Transverse colon (tissue), 4 donors: ENCODE measurements around the gene PTPRN2. TPM values are rescaled to one million over a fixed set of nuclear protein-coding genes. Genes with fewer than 3 reads are reported as not detected.

Experiments used
- DNase-seq: peaks from one replicate; pipeline ENCODE4 v3.0.0-alpha.2; 2019
- H3K27ac ChIP-seq, 4 donors: fragments of 200-600 bp; sonication (generic); 2 replicates each; pipeline ENCODE4 v1.5.1; 2016 to 2018; ENCODE audit warnings: inconsistent platforms in 4 of 4
- H3K27me3 ChIP-seq: fragments of 200-600 bp; sonication (generic); 2 replicates; pipeline ENCODE4 v1.5.1; 2017; ENCODE audit warnings: inconsistent platforms
- H3K36me3 ChIP-seq, 4 donors: fragments of 200-600 bp; sonication (generic); 2 replicates each; pipeline ENCODE4 v1.5.1; 2017 to 2019; ENCODE audit warnings: inconsistent platforms in 4 of 4
- H3K4me1 ChIP-seq, 4 donors: fragments of 200-600 bp; sonication (generic); 2 replicates each; pipeline ENCODE4 v1.5.1; 2017 to 2020; ENCODE audit warnings: inconsistent platforms in 4 of 4
- H3K4me3 ChIP-seq, 4 donors: fragments of 200-600 bp; sonication (generic); 1 replicate in 1 of 4; 2 replicates in 3 of 4; pipeline versions ENCODE4 v1.5.1 to v1.6.1; 2017 to 2019; ENCODE audit warnings: inconsistent platforms in 4 of 4
- H3K9me3 ChIP-seq, 2 donors: fragments of 200-600 bp; sonication (generic); 2 replicates each; pipeline ENCODE4 v1.5.1; 2017 to 2019; ENCODE audit warnings: inconsistent platforms in 2 of 2
- EP300 ChIP-seq: sonication (generic); formaldehyde crosslinking; IDR thresholded peaks from one replicate; pipeline ENCODE4 v1.6.1; 2017; ENCODE audit warnings: antibody characterized with exemption, low read depth
- POLR2A ChIP-seq: fragments of 450-650 bp; IDR thresholded peaks from one replicate; pipeline ENCODE4 v1.6.1; 2016; ENCODE audit warnings: antibody characterized with exemption, mild to moderate bottlenecking, moderate library complexity
- POLR2AphosphoS5 ChIP-seq, 3 donors: sonication (generic); formaldehyde crosslinking; IDR thresholded peaks; one replicate each; pipeline ENCODE4 v1.6.1; 2016; ENCODE audit warnings: antibody characterized with exemption in 3 of 3
- WGBS, 2 donors: methylation state at CpG; one replicate each; pipeline ENCODE4 v1.1.5; 2018; ENCODE audit warnings: low coverage in 1 of 2; 5-methylcytosine and 5-hydroxymethylcytosine counted together
- in situ Hi-C, 4 donors: fragments of 200-750 bp; cut with MboI; loops; one replicate each; pipeline versions ENCODE4 v1.15.0 to v1.15.1; 2017; ENCODE audit warnings: low sequenced_read_pairs in 3 of 4, low pct_ligation_motif_present in 1 of 4, low pct_unique_long_range_greater_than_20kb in 1 of 4
- intact Hi-C: fragments of 100-400 bp; cut with DNase I; formaldehyde crosslinking; loops from one replicate; pipeline ENCODE4 v1.15.1; 2023; ENCODE audit warnings: low total_unique reads
- total RNA-seq, 4 donors: library from RNA; depleted of rRNA; stranded (reverse); fragments of >200 nt; gene quantifications; one replicate each; pipeline ENCODE4 v1.1.0, GENCODE V29; 2016
- TF ChIP-seq, protein P1 (sequence below), 5 experiments: fragments of 200-600 bp in 3 of 5; fragments of 450-650 bp in 2 of 5; sonication (generic) in 3 of 5; IDR thresholded peaks; 1 replicate in 2 of 5; 2 replicates in 3 of 5; pipeline ENCODE4 v1.5.1; 2016 to 2017; ENCODE audit warnings: antibody characterized with exemption in 5 of 5, inconsistent platforms in 3 of 5, mild to moderate bottlenecking in 2 of 5, moderate library complexity in 1 of 5

The PTPRN2 gene
- total RNA-seq, 4 donors from 2014 or later = 15.4 to 31.1 (median 21.8) TPM

DNA sequence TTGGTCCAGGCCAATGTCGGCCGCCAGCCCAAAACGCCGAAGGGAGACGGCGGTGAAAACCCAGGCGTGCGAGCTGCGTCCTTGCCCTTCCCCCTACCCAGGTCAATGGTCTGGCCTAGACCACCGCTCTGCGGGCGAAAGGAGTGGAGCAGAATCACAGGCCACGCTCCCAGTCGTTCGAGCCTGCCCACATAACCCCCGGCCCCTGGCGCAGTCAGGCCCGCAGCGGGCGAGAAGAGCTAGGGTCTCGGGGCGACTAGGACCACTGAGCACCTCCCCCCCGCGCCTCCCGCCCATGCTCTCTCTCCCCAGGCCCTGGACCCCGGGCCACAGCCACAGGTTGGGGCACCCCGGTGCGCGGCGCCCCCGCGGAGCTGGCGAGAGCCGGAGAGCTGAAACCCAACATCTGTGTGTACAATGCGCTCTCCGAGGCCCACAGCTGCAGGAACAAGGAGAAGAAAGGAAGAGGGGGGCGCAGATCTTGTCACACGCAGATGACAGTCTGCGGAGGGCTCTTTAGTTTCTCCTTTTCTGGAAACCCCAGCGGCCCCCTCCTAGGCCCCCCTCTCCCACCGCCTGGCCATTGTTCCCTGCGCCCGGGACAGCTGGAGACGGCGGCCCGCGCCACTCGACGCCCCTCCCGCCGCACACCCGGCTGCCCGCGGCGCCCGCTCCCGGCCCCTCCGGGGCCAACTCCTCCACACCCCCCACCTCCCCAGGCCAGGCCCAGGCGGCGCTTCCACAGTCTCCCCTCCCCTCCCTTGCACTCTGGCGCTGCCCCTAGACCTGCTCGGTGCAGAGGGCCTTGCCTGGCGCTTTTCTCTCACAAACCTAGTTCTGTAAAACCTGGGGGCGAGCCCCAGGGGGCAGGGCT lies 895.8 kb downstream of the PTPRN2 start:
- Histone ChIP-seq H3K4me1 (peaks cover 0 to 38% (median 30%) of the 10 kb centered on the region in 4 donors), H3K4me3 (peak overlapping the region in 3 of 4 donors; percentile 11 to 43 (median 26)), H3K36me3 (no peaks in the 10 kb centered on the region), H3K9me3 (no peaks in the 10 kb centered on the region), H3K27ac (peak overlapping the region in 1 of 4 donors; percentile 16), H3K27me3 (peaks cover 86% of the 10 kb centered on the region)
- no peak for DNase-seq
- in situ Hi-C loops (no loop called here), intact Hi-C loops (no loop called here)
- no peak for TF ChIP-seq EP300
- TF ChIP-seq POLR2AphosphoS5 (IDR thresholded peaks at IDR 0.05) = no peak
- TF ChIP-seq, protein P1, sequence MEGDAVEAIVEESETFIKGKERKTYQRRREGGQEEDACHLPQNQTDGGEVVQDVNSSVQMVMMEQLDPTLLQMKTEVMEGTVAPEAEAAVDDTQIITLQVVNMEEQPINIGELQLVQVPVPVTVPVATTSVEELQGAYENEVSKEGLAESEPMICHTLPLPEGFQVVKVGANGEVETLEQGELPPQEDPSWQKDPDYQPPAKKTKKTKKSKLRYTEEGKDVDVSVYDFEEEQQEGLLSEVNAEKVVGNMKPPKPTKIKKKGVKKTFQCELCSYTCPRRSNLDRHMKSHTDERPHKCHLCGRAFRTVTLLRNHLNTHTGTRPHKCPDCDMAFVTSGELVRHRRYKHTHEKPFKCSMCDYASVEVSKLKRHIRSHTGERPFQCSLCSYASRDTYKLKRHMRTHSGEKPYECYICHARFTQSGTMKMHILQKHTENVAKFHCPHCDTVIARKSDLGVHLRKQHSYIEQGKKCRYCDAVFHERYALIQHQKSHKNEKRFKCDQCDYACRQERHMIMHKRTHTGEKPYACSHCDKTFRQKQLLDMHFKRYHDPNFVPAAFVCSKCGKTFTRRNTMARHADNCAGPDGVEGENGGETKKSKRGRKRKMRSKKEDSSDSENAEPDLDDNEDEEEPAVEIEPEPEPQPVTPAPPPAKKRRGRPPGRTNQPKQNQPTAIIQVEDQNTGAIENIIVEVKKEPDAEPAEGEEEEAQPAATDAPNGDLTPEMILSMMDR (IDR thresholded peaks at IDR 0.05) = no peak
- TF ChIP-seq POLR2A = no peak
- WGBS, 2 donors = 12% methylated on average over 36 of the region's 64 CpGs; no CpG with 5 or more reads in 1 of the 2 donors

DNA sequence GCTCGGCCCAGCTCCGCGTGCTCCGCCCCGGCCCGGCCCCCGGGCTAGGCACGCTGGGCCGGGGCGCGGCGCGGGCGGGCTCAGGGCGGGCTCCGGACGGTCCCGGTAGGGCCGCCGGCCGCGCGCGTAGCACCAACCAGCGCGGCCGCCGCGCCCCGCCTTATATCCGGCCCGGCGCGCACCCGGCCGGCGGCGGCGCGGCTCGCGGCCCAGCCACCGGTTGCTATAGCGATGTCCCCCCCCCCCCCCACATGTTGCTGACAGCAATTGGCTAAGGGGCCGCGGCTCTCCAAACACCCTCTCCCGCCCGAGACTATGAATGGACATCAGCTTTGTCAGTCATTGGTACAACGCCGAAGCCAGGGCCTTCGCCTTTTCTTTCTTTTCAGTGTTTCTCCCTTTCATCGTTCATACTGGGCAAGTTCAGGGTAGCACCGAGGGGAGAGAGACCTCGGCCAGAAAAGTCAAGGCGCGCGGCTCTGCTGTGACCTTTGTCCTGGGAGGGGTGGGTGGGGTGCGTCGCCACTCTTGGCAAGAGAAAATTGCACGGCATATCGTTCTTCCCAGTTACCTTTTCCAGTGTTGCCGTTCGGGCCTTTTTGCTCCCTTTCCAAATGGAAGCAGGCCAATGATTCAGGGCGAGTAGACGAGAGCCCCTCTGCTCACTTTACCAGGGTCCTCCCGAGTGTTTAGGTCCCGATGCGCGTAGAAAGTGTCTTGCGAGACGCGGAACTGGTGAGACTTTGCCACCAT lies 896.6 kb downstream of the PTPRN2 start:
- Histone ChIP-seq H3K4me3 (peak overlapping the region in 3 of 4 donors; percentile 25 to 45 (median 41)), H3K27ac (peak overlapping the region; percentile 12 to 37 (median 22)), H3K4me1 (peaks cover 0 to 38% (median 30%) of the 10 kb centered on the region in 4 donors), H3K27me3 (peaks cover 94% of the 10 kb centered on the region), H3K9me3 (no peaks in the 10 kb centered on the region), H3K36me3 (no peaks in the 10 kb centered on the region)
- WGBS, 2 donors = 2% methylated on average over 61 of the region's 72 CpGs; no CpG with 5 or more reads in 1 of the 2 donors
- TF ChIP-seq EP300 = no peak
- TF ChIP-seq POLR2AphosphoS5 (IDR thresholded peaks at IDR 0.05) = no peak
- TF ChIP-seq POLR2A = no peak
- TF ChIP-seq, protein P1 (IDR thresholded peaks at IDR 0.05) = no peak
- intact Hi-C loops = no loop called here
- DNase-seq = peak; percentile 21
- in situ Hi-C loops = no loop called here

DNA sequence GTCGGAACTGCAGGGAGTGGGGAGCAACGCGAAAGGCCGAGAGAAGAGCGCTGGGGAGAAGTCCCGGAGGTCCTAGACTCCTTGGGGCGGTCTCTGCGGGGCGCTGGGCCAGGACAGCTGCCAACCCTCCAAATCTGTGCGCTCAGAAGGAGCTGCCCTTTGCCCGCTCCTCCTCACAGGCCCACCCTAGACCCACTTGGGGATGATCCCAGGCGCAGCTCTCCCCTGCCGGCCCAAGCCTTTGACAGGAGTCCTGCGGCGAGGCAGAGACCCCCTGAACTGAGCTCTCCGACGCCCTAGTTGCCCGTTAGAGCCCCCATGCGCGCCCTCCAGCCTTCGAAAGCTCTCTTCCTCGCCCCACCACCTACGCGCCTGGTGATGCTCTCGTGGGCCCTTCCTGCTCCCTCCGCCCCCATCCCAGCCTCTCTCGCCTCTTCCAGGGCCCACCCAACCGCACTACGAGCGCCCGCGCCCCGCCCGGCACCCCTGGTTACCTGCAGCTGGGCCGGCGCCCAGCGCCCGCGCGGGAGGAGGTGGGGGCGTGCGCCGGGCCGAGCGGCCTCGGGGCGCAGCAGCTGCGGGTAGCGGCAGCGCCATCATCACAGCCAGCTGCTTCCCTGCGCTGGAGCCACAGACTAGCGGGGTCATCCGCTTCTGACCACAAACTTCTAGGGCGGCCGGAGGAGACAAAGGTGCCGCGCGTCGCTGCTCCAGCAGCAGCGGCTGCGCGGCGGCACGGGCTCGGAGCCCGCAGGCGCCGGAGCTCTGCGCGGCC lies 897.4 kb downstream of the PTPRN2 start:
- H3K27ac ChIP-seq = peak overlapping the region in 2 of 4 donors; percentile 42 to 50
- in situ Hi-C loops = no loop called here
- WGBS, 2 donors = 2% methylated on average over 53 of the region's 70 CpGs; no CpG with 5 or more reads in 1 of the 2 donors

More for the DNA sequence above, 897.4 kb downstream of the PTPRN2 start:
- Histone ChIP-seq H3K4me3 (peak overlapping the region in 3 of 4 donors; percentile 25 to 45 (median 41)), H3K27me3 (peaks cover 96% of the 10 kb centered on the region), H3K9me3 (no peaks in the 10 kb centered on the region), H3K36me3 (no peaks in the 10 kb centered on the region), H3K4me1 (peaks cover 0 to 38% (median 31%) of the 10 kb centered on the region in 4 donors)
- DNase-seq = no peak
- TF ChIP-seq EP300 (no peak), POLR2A (no peak), POLR2AphosphoS5 (IDR thresholded peaks at IDR 0.05) (no peak)
- TF ChIP-seq, protein P1 (IDR thresholded peaks at IDR 0.05) = no peak
- intact Hi-C loops = no loop called here
